AG08396 (cell line): ENCODE measurements around the gene ABHD10.

Experiments used
- DNase-seq: peaks from one replicate; pipeline ENCODE4 v3.0.0; 2012; ENCODE audit warnings: low spot score, mixed read lengths

ABHD10 gene

GRCh38 chr3:112001526-112001925, 22.7 kb downstream of the ABHD10 start:
- no peak for DNase-seq

- DNase-seq, result no peak
Measured at GRCh38 chr3:112002096-112002971, 23.5 kb downstream of the ABHD10 start.

DNA sequence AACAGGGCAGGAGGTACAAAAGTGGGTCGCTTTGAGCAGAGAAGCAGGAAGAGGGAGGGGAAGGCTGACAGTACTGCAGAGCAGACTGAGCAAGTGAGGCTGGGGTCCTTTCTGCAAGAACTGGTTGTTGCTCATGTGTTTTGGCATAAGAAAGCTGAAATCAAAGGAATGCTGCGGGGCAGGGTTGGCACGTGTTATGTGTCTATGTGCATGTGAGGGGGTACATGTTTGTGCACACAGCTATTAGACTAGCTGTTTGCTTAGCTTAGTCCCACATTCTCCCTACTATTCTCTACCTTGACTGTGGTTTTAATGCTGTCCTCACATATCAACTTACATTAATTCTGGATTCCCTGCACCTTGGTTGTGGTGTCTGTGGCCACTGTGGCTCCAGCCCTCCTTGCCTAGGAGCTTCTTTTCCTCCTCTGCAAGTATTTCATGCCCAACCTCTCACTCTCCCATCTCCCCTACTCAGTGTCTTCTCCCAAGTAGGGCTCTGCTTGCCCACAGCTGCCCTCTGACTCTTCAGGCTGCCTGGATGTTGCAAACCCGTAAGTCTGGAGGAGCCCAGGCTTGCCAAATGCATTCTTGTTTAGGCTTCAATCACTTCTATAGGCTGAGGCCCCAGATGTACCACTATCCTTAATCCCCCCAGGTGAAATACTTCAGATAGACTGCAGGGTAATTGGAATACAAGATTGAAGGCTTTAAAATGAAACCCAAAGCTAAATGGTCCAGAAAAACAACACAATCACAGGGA, 24.7 kb downstream of the ABHD10 start:
- DNase-seq, result no peak

DNA sequence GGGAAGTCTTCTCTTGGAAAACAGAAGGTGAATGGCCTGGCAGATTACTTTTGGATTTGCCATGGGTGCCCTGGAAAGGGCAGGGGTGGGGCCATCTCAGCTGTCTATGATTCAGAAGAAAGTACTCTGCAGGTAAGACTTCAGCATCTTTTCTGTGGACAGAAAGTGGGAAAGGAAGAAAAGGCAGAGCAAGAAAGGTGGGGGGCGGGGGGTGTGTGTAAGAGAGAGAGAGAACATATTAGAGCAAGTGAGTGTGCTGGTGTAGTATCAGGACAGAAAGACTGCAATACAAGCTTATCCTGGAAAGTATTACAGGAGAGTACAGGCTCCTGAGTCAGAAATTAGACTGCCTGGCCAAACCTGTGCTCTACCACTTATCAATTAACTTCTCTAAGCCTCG, 25.4 kb downstream of the ABHD10 start:
- DNase-seq, result no peak

DNA sequence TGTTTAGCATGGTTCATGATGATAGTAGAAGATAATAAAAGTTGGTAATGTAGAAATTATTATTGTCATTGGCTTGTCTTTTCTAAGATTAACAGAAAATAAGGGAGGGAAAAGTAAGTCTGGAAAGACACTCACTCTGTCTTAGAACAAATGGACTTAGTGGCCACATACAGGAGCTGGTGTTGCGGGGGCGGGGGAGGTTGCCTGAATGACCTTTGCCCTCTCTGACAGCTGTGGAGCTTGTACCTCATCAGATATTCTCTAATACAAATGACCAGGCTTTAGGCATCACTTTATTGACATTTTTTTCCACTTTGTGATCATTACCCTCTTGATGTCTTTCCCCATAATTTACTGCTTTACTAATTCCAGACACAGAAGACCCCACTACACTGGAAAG, 25.8 kb downstream of the ABHD10 start:
- DNase-seq, result no peak

DNA sequence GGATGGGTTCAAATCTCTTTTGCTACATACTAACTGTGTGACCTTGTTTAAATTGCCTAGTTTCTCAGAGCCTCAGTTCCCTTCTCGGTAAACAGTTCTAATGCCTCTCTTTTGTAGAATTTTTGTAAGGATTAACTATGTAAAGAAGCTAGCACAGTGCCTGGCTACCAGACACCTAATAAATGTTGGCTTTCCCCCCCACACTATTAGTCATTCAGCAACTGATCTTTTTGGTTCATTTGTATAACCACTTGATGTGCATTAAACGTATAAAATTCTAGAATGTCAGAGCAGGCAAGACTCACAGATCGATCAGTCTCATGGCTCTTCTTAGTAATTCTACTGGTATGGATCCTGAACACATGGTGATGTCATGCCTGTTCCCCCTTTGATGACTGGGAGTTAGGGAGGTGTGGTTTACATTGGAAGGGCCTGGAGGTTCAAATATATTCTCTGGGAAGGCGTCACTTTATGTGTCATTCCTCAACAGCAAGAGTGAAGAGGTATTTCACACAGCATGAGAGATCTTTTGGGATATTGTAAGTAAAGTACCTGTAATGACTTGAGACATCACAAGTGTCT, 26.4 kb downstream of the ABHD10 start:
- DNase-seq, result peak; percentile 31

GRCh38 chr3:112007633-112008032, 28.8 kb downstream of the ABHD10 start:
- DNase-seq, result no peak

- DNase-seq, result no peak
Measured at GRCh38 chr3:112009670-112010069, 30.8 kb downstream of the ABHD10 start.

DNA sequence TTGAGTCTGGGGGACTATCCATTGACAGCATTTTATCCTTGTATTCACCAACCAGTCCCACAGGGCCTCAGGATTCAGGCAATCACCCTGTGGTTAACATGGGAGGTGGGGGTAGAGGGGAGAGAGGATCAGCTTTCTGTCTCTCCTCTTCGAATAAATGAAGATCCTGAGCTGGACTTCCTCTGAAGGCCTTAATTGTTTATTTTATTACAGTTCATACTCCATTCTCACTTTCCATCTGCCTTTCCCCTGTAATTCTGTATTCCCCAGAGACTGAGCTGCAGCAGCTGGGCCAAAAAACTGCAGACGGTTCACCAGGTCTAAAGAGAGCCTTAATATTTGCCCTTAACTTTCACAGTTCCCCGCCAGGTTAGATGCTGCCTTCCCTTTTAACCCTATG, 31.8 kb downstream of the ABHD10 start:
- DNase-seq, result no peak

DNA sequence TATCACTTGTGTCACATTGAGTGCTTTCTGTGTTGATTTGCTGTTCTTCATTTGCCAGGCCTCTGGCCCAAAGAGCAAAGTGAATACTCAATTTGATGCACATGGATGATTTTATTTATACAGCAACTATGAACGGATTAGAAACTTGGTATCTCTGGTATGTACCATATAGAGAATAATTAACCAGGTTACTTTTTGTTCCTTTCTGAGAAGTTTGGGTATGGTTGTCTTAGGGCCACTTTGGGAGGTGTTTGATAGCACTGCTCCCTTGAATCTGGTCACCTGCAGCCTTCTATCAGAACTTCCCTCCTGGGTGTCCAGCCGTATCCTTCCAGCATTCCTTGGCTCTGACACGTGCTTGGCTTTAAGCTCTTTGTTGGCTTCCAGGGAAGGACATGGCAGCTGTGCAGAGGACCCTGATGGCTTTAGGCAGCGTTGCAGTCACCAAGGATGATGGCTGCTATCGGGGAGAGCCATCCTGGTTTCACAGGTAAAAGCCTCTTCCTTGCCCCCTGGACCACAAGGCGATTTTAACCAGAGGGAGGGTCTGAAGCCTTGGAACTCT, 32.6 kb downstream of the ABHD10 start:
- DNase-seq, result no peak

GRCh38 chr3:112012205-112012992, 33.6 kb downstream of the ABHD10 start:
- no peak for DNase-seq

DNA sequence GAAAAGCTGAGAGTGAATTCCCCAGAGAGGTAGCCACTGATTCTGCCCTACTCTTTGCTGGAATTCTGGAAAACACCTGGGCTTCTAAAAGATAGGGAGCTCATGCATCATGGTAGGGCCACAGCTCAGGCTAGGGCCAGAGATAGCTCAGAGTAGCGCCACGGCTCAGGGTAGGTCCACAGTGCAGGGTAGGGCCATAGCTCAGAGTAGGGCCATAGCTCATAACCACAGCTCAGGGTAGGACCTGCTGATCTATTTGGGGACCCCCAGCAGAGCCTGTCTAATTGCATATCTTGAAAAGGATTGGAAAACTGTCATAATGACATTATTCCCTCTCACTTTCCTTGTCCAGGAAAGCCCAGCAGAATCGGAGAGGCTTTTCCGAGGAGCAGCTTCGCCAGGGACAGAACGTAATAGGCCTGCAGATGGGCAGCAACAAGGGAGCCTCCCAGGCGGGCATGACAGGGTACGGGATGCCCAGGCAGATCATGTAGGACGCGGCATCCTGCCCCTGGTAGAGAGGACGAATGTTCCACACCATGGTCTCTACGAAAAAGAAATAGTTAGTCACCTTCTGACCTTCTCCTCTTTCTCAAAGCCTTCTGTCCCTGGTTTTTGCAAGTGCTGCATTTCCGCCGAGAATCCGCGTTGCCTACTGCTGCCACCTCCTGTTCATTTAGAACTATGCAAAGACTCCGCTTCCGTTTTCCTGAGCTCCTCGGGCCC, 34.4 kb downstream of the ABHD10 start:
- DNase-seq, result peak; percentile 62

- DNase-seq, result no peak
Measured at GRCh38 chr3:112013784-112014143, 34.9 kb downstream of the ABHD10 start.

GRCh38 chr3:112017091-112017490, 38.3 kb downstream of the ABHD10 start:
- DNase-seq, result no peak

DNA sequence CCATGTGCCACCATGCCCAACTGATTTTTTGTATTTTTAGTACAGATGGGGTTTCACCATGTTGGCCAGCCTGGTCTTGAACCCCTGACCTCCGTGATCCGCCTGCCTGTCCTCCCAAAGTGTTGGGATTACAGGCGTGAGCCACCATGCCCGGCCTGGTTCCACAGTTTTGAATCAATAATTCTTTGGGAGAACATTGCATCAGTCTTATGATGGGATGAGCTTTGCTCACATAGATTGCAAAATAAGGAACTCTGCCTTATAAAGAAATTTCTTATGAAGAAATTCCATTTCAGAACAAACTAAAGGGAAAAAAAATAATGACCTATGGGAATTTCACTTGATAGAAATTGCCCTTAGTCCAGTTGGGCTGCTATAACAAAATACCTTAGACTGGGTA, 39.9 kb downstream of the ABHD10 start:
- DNase-seq, result no peak

DNA sequence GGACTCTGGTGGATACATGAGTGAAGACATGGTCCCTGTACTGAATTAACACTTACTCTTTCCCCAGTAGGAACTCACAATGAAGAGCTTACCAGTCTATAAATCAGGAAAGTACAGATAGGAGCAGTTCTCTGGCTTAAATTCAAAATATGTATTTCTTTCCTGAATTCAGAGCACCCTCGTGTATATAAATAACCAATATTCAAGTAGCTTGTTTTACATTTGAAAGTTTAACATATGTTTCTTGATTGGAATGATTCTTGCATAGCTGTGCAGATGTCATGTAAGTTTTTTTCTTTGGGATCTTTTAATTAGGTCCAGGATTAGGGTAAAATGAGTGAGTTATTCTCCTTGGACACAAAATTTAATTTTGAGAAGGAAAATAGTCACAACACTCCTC, 40.9 kb downstream of the ABHD10 start:
- no peak for DNase-seq

- no peak for DNase-seq
Measured at GRCh38 chr3:112020674-112021085, 41.9 kb downstream of the ABHD10 start.

DNA sequence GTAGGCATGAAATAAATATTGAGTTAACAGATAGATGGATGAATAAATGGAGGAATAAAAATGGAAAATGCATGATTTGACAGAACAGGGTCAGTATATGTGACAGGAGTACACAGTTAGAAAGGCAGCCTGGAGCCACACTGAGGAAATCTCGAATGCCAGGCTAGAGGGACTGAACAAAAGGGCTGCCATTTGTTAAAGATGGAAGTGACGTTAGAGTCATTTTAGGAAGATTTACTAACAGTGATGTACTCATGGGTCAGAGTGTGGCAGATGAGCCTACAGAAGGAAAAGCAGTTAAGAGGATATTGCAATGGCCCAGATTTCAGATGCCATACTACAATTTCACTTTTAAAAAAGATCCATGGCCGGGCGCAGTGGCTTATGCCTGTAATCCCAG, 48.3 kb downstream of the ABHD10 start:
- DNase-seq, result no peak

DNA sequence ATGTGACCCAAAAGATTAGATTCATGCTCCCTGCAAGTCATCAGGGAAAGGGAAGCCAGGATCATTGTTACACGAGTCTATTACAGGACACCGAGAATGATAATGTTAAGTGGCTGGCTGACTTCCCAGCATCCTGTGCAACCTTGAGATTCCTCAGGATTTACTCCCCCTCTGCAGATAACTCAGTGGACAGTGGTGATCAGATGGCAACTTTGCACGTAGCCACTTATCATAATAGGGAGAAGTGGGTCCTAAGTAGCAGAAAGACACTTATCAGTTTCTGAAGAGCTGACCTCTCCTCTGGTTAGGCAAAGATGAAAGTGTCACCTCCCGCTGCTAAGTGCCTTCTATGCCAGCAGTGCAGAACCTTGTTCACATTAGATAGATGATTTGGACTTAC, 49.0 kb downstream of the ABHD10 start:
- DNase-seq, result no peak

DNA sequence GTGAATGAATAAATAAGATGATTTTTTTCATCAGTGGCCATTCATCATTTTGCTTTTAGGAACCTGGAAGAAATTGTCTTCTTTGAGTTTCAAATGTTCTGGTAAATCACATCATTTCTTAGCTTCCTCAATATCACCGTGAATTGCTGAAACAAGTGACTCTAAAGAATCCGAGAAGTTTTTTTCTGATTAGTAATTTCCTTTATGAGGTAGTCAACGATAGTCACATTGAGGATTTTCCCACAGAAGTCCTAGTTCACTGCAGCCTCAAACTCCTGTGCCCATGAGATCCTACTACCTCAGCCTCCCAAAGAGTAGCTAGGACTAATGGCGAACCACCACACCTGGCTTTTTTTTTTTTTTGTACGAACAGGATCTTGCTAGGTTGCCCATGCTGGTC, 52.1 kb downstream of the ABHD10 start:
- no peak for DNase-seq

GRCh38 chr3:112032098-112032731, 53.4 kb downstream of the ABHD10 start:
- no peak for DNase-seq
